ENCODE measurements around the gene TMEM108.

DNA sequence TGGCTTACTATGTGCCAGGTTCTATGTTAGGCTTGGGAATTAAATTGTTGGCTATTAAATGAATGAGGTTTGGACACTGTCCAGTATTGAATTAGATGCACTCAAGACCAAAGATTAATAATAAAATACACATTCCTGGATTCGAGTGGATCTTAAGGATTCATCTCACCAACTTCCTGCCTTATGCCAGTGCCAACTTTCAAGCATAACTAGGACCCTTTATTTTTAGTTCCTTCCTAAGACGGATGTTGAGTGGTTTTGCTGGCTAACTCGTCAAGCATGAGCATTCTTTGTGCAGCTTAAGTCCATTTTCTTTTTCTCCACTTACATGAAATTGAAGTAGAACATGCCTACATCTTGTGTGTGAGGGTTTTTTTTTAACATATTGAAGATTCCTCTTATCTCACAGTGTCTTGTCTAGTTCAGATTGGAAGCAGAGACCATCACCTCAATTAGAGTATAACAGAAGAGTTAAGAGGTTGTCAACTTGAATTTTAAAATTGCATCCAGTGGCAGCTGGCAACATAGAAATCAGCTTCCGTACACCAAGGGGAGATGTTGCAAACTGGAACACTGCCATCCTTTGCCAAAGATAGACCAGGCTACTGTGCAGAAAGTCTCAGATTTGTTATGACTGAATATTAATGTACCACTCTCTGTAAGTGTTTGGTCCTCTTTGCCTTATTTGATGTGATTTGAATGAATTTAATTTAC, 255.4 kb downstream of the TMEM108 start:
- TF ChIP-seq YY1 (IDR thresholded peaks at IDR 0.05; ENCODE audit: insufficient read depth, insufficient read length) (no peak), ZNF274 (IDR thresholded peaks at IDR 0.05; ENCODE audit: low read depth, low read length) (no peak)

All from NT2/D1 (cell line).